ENCODE results near the gene CNNM1.

The CNNM1 gene

DNA sequence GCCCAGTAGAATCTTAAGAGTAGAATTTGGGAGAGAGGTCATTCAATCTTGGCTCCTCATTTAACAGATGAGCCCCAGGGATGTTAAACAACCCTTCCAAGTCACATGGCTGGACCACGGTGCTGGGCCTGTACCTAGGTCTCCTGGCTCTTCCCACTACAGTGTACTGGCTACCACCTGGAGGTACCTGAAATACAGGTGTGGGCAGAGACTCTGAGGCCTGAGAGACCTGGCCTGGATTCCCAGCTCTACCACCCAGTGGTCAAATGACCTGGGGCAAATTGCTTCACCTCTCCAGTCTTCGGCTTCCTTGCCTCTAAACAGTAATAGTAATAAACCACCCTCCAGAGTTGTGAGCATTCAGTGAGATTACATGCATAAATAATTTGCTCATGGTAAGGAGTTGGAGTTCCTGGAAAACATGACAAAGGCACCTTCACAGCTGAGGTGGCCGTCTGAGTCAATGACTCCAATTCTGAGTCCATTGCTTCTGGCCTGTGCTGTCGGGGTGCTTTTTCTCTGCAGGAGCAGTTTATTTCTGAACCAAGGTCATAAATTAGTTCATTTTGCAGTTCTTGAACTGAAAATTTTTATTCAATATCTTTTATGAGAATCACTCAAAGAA lies 98.5 kb downstream of the CNNM1 start:
- TF ChIP-seq GATA3 (IDR thresholded peaks at IDR 0.05; ENCODE audit: low read depth, low read length) = no peak
- TF ChIP-seq GATA2 (IDR thresholded peaks at IDR 0.05; ENCODE audit: low read depth, low read length) = no peak

- TF ChIP-seq GATA2 (IDR thresholded peaks at IDR 0.05; ENCODE audit: low read depth, low read length) (no peak), GATA3 (IDR thresholded peaks at IDR 0.05; ENCODE audit: low read depth, low read length) (no peak)
Observed at GRCh38 chr10:99429517-99430095, 100.5 kb downstream of the CNNM1 start.

- no peak for TF ChIP-seq GATA2 (IDR thresholded peaks at IDR 0.05; ENCODE audit: low read depth, low read length)
- TF ChIP-seq GATA3 (IDR thresholded peaks at IDR 0.05; ENCODE audit: low read depth, low read length) = no peak
Observed at GRCh38 chr10:99430116-99430450, 100.9 kb downstream of the CNNM1 start.

DNA sequence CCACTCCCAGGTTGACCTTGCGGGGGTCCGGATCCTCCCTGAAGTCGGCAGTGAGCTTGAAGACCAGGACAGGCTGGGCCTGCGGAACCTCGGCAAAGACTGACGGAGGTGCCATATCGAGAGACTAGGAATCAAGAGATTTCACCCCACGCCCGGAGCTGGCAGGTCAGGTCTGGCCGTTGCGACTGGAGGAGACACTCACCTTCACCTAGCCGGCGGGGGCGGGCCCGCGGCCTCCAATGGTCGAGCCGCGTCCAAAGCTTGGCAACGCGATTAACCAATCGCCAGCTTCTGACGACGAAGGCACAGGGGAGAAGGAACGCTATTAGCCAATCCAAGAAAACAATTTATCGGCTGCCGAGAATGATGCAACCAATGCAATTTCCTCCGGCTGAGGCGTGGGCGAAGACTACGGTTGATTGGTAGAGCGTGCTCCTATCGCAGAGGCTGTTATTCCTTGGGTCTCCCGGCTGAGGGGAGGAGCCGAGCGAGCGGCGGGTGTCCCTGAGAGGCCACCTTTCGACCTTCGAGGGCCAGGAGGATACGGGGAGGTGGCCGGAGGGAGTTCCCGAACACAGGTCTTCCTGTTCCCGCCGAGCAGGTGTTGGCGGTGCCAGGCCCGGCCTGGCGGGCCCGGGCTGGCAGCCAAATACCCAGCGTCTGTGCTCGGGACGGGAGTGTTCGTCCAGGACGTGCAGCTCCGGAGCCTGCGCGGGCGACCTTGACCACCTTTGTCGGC lies 101.5 kb downstream of the CNNM1 start, which contains the start of gene GOT1:
Gene GOT1, minus strand, starts transcription at position 174 of the 739 bp plus-strand sequence. Its CDS starts 59 bp downstream, at position 115.
- TF ChIP-seq GATA3 (IDR thresholded peaks at IDR 0.05; ENCODE audit: low read depth, low read length) (no peak), GATA2 (IDR thresholded peaks at IDR 0.05; ENCODE audit: low read depth, low read length) (no peak)

DNA sequence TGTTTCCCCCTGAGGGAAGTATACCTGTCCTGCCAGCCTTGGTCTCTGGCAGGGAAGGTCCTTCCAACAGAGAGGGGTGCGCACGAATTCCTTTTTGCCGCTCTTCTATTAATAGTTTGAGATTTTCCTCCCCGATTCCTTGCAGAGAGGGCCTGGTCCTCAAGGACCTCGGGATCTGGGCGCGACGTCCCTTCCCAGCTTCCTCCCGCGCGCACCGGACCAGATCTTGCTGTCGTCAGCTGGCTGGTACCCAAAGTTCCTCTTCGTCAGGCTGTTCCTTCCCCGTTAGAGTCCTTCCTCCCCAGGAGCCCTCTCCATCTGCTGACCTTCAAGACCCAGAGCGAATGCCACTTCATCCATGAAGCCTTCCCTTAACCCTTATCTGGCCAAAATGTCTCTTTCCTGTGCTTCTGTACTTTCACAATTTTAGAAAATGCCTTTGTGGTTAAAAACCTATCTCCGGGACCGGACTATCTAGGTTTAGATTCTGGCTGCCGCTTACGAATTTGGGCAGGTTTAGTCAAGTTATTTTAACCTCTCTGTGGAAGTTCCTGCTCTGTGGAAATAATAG lies 102.1 kb downstream of the CNNM1 start:
- TF ChIP-seq GATA2 (IDR thresholded peaks at IDR 0.05; ENCODE audit: low read depth, low read length) (no peak), GATA3 (IDR thresholded peaks at IDR 0.05; ENCODE audit: low read depth, low read length) (no peak)

DNA sequence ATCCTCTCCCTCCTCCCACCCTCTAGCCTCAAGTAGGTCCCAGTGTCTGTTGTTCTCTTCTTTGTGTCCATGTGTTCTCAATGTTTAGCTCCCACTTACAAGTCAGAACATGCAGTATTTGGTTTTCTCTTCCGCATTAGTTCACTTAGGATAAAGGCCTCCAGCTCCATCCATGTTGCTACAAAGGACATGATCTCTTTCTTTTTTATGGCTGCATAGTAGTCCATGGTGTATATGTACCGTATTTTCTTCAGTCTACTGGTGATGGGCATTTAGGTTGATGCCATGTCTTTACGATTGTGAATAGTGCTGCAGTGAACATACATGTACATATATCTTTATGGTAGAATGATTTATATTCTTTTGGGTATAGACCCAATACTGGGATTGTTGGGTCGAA lies 102.9 kb downstream of the CNNM1 start:
- TF ChIP-seq GATA3 (IDR thresholded peaks at IDR 0.05; ENCODE audit: low read depth, low read length) (no peak), GATA2 (IDR thresholded peaks at IDR 0.05; ENCODE audit: low read depth, low read length) (no peak)

GRCh38 chr10:99432881-99433280 lies 103.7 kb downstream of the CNNM1 start:
- no peak for TF ChIP-seq GATA2 (IDR thresholded peaks at IDR 0.05; ENCODE audit: low read depth, low read length)
- no peak for TF ChIP-seq GATA3 (IDR thresholded peaks at IDR 0.05; ENCODE audit: low read depth, low read length)

GRCh38 chr10:99433378-99434020 lies 104.3 kb downstream of the CNNM1 start:
- TF ChIP-seq GATA2 (IDR thresholded peaks at IDR 0.05; ENCODE audit: low read depth, low read length) (no peak), GATA3 (IDR thresholded peaks at IDR 0.05; ENCODE audit: low read depth, low read length) (no peak)

DNA sequence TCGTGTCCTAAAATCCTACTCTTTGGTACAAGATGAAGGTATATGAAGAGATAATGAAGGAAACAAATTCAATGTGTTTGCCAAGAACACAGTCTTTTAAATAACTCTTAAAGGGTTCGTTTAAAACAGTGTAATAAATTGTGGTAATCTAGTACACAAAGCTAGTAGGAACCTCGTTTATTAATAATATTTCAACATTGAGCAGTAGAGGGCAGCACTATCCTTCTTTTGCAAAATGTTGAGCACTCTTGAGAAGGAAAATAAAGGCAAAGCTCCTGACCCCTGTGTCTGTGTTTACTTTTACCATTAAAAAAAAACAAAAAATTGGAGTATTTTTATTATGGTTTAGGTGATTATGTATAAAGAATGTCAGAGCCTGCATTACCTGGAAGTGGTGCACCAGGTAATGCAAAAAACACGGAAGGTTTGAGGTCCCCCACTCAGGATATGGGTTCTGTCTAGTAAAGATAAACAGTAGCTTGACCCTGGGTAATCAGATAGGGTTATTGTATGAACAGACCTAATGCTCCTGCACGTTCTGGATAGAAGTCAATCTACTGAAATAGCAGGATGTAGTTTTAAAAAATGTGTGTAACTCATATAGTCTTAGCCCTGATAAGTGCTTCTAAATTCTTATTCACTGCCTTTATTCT lies 107.0 kb downstream of the CNNM1 start:
- TF ChIP-seq GATA3 (IDR thresholded peaks at IDR 0.05; ENCODE audit: low read depth, low read length) (no peak), GATA2 (IDR thresholded peaks at IDR 0.05; ENCODE audit: low read depth, low read length) (no peak)

- no peak for TF ChIP-seq GATA2 (IDR thresholded peaks at IDR 0.05; ENCODE audit: low read depth, low read length)
- TF ChIP-seq GATA3 (IDR thresholded peaks at IDR 0.05; ENCODE audit: low read depth, low read length) = no peak
Observed at GRCh38 chr10:99438890-99439289, 109.7 kb downstream of the CNNM1 start.

DNA sequence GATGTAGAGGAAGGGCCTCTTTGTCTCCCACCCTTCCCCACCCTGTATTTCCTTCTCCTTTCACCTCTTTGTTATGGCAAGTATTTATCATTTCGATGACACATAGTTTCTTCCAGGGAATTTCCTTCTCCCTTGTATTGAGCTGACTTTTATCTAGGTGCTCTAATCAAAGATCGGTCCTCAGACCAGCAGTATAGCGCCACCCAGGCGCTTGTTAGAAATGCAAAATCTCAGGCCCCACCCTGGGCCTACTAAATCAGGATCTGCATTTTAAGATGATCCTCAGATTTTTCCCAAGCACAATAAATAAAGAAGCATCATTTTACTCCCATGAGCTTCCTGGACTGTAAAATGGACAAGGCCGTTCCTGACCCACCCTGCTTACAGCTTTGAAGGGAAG lies 113.2 kb downstream of the CNNM1 start:
- no peak for TF ChIP-seq GATA3 (IDR thresholded peaks at IDR 0.05; ENCODE audit: low read depth, low read length)
- TF ChIP-seq GATA2 (IDR thresholded peaks at IDR 0.05; ENCODE audit: low read depth, low read length) = no peak

GRCh38 chr10:99443500-99443899 lies 114.3 kb downstream of the CNNM1 start:
- TF ChIP-seq GATA3 (IDR thresholded peaks at IDR 0.05; ENCODE audit: low read depth, low read length) = no peak
- no peak for TF ChIP-seq GATA2 (IDR thresholded peaks at IDR 0.05; ENCODE audit: low read depth, low read length)
